Lower leg skin (tissue), 4 donors: ENCODE data around the gene NKAIN2. TPM values are rescaled to one million over a fixed set of nuclear protein-coding genes. Genes with fewer than 3 reads are reported as not detected.

Source experiments
- DNase-seq, 2 donors: peaks; one replicate each; pipeline ENCODE4 v3.0.0-alpha.2; 2019; ENCODE audit warnings: low spot score in 2 of 2
- H3K4me3 ChIP-seq: fragments of 200-600 bp; sonication (generic); 2 replicates; pipeline ENCODE4 v1.5.1; 2017; ENCODE audit warnings: mild to moderate bottlenecking, low read depth; ENCODE audit not compliant: poor library complexity, severe bottlenecking
- POLR2A ChIP-seq, 2 donors: fragments of 450-650 bp; IDR thresholded peaks; one replicate each; pipeline ENCODE4 v1.6.1; 2016 to 2017; ENCODE audit warnings: antibody characterized with exemption in 2 of 2, mild to moderate bottlenecking in 1 of 2, moderate library complexity in 1 of 2
- WGBS, 2 donors: methylation state at CpG; one replicate each; pipeline ENCODE4 v1.1.5; 2018; 5-methylcytosine and 5-hydroxymethylcytosine counted together
- intact Hi-C: fragments of 100-400 bp; cut with DNase I; formaldehyde crosslinking; loops from one replicate; pipeline ENCODE4 v1.15.0; 2023; ENCODE audit warnings: low total_unique reads
- total RNA-seq, 4 donors: library from RNA; depleted of rRNA; stranded (reverse); fragments of >200 nt; gene quantifications; one replicate each; pipeline ENCODE4 v1.1.0, GENCODE V29; 2016
- TF ChIP-seq, protein P1 (sequence below), 3 donors: fragments of 450-650 bp; IDR thresholded peaks; one replicate each; pipeline ENCODE4 v1.5.1; 2016; ENCODE audit warnings: antibody characterized with exemption in 3 of 3, mild to moderate bottlenecking in 3 of 3, moderate library complexity in 2 of 3

The NKAIN2 gene
- total RNA-seq, 4 donors from 2014 or later: 0.37 TPM; not detected in 3

DNA sequence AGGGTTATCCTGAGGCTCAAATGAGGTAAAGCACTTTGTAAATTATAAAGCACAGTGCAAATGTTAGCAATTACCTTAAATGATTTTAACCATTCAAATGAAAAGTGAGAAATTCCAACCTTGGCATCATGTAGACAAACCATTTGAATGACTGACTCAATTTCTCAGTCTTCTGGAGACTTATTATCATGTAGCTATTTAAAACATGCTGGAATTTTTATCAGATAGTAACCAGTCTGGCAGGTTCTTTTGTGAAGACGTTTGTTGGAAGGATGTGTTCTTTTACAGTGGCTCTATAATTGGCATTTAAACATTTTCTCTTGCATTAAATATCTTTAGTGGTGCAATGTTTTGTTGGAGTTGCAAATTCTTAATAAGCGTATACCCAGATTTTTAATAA is 386.6 kb downstream of the NKAIN2 start:
- no peak for TF ChIP-seq POLR2A (IDR thresholded peaks at IDR 0.05)
- TF ChIP-seq, protein P1, sequence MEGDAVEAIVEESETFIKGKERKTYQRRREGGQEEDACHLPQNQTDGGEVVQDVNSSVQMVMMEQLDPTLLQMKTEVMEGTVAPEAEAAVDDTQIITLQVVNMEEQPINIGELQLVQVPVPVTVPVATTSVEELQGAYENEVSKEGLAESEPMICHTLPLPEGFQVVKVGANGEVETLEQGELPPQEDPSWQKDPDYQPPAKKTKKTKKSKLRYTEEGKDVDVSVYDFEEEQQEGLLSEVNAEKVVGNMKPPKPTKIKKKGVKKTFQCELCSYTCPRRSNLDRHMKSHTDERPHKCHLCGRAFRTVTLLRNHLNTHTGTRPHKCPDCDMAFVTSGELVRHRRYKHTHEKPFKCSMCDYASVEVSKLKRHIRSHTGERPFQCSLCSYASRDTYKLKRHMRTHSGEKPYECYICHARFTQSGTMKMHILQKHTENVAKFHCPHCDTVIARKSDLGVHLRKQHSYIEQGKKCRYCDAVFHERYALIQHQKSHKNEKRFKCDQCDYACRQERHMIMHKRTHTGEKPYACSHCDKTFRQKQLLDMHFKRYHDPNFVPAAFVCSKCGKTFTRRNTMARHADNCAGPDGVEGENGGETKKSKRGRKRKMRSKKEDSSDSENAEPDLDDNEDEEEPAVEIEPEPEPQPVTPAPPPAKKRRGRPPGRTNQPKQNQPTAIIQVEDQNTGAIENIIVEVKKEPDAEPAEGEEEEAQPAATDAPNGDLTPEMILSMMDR (IDR thresholded peaks at IDR 0.05): no peak
- WGBS, 2 donors: 38 to 54% methylated on average over 2 of the region's 2 CpGs
- intact Hi-C loops: no loop called here
- no peak overlapping the region for H3K4me3 ChIP-seq
- no peak for DNase-seq

DNA sequence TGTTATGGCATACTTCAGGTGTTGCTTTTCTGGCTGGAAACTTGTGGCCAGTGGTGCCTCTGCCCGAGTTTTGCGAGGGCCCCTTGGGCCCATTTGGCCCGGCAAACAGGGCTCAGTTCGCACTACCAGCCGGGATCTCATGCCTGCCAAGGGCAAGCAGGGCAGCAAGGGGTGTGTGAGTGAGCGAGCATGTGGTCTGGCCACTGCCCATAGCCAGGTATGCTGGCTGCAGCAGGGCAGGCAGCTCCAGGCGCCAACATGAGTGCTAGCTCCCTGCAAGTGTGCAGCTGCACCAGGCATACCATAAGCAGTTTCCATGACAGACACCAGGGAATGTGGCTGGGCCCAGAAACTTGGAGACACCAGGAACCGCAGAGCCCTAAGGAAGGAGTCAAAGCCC is 389.5 kb downstream of the NKAIN2 start:
- no peak overlapping the region for H3K4me3 ChIP-seq
- intact Hi-C loops: no loop called here
- TF ChIP-seq, protein P1 (IDR thresholded peaks at IDR 0.05): no peak
- no peak for TF ChIP-seq POLR2A (IDR thresholded peaks at IDR 0.05)
- no peak for DNase-seq
- 91 to 99% methylated on average over 8 of the region's 8 CpGs for WGBS, 2 donors

- WGBS, 2 donors: 90 to 91% methylated on average over 2 of the region's 2 CpGs
- intact Hi-C loops: no loop called here
- no peak for TF ChIP-seq POLR2A (IDR thresholded peaks at IDR 0.05)
- TF ChIP-seq, protein P1 (IDR thresholded peaks at IDR 0.05): no peak
- no peak overlapping the region for H3K4me3 ChIP-seq
- DNase-seq: no peak
Observed at GRCh38 chr6:124197148-124197547, 393.5 kb downstream of the NKAIN2 start.

DNA sequence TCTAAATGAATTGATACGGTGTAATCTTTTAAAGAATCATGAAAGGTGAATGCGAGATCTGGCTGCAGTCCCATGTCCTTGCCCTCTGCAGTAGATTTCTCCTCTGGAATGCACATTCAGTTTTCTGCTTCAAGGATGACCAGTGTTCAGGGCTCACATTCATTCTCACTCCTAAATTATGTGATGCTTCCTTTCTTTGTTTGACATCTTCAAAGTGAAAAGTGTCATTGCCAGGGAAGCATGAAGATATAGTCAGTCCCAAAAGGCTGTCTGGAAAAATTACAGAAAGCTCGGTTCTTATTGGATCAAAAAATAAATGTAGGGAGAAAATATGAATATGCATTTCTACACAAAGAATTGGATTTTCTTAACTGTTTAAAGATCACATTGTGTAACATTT is 395.6 kb downstream of the NKAIN2 start:
- H3K4me3 ChIP-seq: no peak overlapping the region
- 50 to 53% methylated on average over 3 of the region's 3 CpGs for WGBS, 2 donors
- no peak for TF ChIP-seq POLR2A (IDR thresholded peaks at IDR 0.05)
- TF ChIP-seq, protein P1 (IDR thresholded peaks at IDR 0.05): no peak
- DNase-seq: no peak
- intact Hi-C loops: no loop called here

- TF ChIP-seq POLR2A (IDR thresholded peaks at IDR 0.05): no peak
- TF ChIP-seq, protein P1 (IDR thresholded peaks at IDR 0.05): no peak
- intact Hi-C loops: no loop called here
- 55 to 62% methylated on average over 4 of the region's 4 CpGs for WGBS, 2 donors
- no peak for DNase-seq
- no peak overlapping the region for H3K4me3 ChIP-seq
Observed at GRCh38 chr6:124200661-124201060, 397.0 kb downstream of the NKAIN2 start.

DNA sequence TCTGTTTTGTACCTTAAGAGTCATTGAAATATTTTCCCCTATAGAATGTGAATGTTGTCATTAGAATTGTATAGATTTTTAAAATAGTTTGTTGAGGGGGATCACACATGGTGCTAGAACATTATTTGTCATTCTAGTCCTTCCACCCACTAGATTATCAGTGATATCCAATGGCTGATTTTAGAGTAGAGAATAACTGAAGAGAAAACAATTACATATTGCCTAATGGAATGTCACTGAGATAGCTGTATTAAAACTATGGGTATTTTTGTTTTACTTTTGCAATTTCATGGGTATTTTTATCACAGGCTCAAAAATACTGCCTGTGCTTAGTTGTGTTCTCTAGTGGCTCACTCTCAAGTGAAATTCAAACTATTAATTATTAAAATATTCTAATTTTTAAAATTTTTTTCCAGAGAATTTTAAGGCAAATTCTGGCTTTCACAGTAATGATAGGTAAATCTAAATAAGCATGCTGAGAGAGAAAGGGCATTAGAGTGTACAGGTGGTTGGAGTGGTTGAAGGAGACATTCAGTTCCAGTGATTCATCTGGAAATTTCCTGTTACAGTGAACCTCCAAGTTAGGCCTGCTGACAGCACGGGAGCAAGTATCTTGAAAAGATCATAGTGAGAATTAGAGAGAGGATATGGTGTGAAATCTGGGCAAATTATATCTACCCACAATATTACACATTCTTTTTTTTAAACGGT is 399.6 kb downstream of the NKAIN2 start:
- H3K4me3 ChIP-seq: no peak overlapping the region
- whole genome bisulfite sequencing, 2 donors: 72 to 77% methylated on average over 2 of the region's 2 CpGs
- DNase-seq: no peak
- TF ChIP-seq, protein P1 (IDR thresholded peaks at IDR 0.05): no peak
- TF ChIP-seq POLR2A (IDR thresholded peaks at IDR 0.05): no peak
- intact Hi-C loops: no loop called here
